ENCODE measurements around the gene TBC1D22A. TPM values are rescaled to one million over a fixed set of nuclear protein-coding genes. Genes with fewer than 3 reads are reported as not detected.

TBC1D22A gene
- polyA plus RNA-seq, 1 experiment: 24.2 TPM

DNA sequence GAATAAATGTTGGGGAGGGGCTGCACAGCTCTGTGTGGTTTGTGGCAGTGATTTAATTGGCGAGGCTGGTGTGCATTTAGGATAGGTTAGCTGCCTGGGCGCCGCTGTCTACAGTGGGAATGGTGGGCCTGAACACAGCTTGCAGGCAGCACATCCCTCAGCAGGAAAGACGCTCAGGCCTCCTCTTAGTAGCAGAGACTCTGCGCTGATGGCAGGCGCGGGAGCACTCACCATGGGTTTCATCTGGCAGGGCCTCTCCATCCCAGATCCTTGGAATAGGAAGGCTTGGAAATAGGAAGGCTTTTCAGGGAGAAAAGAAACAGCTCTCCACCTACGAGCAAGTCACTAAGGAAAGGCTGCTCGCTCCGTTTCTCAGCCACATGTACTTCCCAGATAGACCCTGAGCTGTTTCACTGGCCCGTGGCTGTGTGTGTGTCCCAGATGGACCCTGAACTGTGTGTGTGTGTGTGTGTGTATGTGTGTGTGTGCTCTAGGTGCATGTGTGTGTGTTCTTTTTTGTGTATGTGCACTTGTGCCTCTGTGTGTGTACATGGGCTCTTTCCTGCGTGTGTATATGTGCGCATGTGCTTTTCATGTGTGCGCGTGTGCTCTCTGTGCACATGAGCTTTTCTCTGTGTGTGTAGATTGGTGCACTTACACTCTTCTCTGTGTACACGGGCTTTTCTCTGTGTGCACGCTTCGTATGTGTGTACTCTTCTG, 144.0 kb downstream of the TBC1D22A start:
- H3K36me3 ChIP-seq (ENCODE audit: control insufficient read depth, insufficient read depth, low read length): peaks cover 1% of the 10 kb centered on the region
- H3K27me3 ChIP-seq (ENCODE audit: control insufficient read depth, insufficient read depth, low read length): no peaks in the 10 kb centered on the region
- DNase-seq (ENCODE audit: low read depth): no peak
- TF ChIP-seq, protein P1, sequence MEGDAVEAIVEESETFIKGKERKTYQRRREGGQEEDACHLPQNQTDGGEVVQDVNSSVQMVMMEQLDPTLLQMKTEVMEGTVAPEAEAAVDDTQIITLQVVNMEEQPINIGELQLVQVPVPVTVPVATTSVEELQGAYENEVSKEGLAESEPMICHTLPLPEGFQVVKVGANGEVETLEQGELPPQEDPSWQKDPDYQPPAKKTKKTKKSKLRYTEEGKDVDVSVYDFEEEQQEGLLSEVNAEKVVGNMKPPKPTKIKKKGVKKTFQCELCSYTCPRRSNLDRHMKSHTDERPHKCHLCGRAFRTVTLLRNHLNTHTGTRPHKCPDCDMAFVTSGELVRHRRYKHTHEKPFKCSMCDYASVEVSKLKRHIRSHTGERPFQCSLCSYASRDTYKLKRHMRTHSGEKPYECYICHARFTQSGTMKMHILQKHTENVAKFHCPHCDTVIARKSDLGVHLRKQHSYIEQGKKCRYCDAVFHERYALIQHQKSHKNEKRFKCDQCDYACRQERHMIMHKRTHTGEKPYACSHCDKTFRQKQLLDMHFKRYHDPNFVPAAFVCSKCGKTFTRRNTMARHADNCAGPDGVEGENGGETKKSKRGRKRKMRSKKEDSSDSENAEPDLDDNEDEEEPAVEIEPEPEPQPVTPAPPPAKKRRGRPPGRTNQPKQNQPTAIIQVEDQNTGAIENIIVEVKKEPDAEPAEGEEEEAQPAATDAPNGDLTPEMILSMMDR (IDR thresholded peaks at IDR 0.05; ENCODE audit: insufficient read depth, low read depth, low read length): no peak
- POLR2A ChIA-PET: no interaction called here
- CTCF ChIA-PET: no interaction called here
- no peak overlapping the region for H3K4me3 ChIP-seq (ENCODE audit: low read depth, low read length)

DNA sequence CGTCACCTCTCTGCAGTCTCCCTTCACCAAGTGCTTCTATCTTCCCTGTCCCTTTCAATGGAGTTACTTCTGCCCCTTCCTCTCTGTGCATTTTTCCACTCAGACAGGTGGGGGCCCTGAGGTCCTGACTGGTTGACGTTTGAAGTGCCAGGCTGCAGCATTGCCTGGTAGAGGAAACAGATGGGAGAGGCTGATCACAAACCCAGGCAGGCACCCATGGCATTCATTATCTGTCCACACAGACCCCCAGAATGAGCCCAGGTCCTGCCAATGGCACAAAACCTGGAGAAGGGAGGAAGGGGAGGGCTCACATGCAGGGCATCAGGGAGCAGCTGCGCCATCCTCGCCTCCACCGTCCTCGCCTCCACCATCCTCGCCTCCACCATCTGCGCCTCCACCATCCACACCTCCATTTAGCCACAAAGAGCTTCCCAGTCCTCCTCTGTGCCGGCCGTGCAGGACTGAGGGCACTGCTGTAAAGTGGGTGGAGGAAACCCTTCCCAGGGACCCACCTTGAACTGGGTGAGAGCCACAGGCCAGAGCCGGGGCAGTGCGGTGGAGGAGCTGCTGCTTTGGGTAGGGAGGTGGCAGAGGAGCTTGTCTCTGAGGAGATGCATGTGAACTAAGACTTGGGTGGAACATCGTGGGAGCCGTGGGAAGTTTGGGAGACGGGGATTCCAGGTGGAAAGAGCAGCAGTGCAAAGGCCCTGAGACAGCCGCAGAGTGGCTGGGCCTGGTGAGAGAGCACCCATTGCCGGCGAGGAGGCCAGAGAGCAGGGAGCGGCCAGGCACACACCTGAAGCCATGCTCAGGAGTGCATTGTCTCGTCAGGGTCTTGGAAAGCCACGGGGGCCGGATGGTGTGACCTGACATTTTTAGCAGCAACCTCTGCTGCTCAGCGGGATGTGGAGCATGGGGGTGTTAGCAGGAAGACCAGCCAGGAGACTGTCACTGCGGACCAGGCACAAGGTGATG, 145.1 kb downstream of the TBC1D22A start:
- Histone ChIP-seq H3K4me3 (ENCODE audit: low read depth, low read length) (no peak overlapping the region), H3K27me3 (ENCODE audit: control insufficient read depth, insufficient read depth, low read length) (no peaks in the 10 kb centered on the region), H3K36me3 (ENCODE audit: control insufficient read depth, insufficient read depth, low read length) (peaks cover 1% of the 10 kb centered on the region)
- CTCF ChIA-PET: no interaction called here
- DNase-seq (ENCODE audit: low read depth): no peak
- TF ChIP-seq, protein P1 (IDR thresholded peaks at IDR 0.05; ENCODE audit: insufficient read depth, low read depth, low read length): no peak
- POLR2A ChIA-PET: no interaction called here

DNA sequence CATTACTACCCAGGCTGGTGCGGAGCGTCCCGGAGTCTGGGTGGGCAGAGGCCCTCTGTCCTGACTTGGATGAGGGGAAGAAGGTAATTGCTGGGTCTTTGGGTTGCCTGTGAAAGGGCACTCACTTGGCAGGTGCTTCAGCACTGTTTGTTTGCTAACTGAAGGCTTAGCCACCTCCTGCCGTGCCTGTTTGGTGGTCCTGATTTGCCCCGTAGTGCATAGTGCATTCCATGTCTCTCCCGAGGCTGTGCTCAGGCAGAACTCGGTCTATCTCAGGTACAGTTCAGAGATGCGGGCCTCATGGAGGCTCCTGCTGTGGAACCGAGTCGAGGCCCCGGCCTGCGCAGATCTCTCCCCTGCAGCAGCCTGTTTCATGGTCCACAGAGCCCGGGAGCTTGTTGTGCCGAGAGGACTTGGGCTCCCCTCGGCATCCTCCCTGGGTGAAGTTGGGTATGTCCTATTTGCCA, 146.2 kb downstream of the TBC1D22A start:
- POLR2A ChIA-PET: no interaction called here
- CTCF ChIA-PET: no interaction called here
- no peak for DNase-seq (ENCODE audit: low read depth)
- peaks cover 1% of the 10 kb centered on the region for H3K36me3 ChIP-seq (ENCODE audit: control insufficient read depth, insufficient read depth, low read length)
- TF ChIP-seq, protein P1 (IDR thresholded peaks at IDR 0.05; ENCODE audit: insufficient read depth, low read depth, low read length): no peak
- H3K27me3 ChIP-seq (ENCODE audit: control insufficient read depth, insufficient read depth, low read length): no peaks in the 10 kb centered on the region
- H3K4me3 ChIP-seq (ENCODE audit: low read depth, low read length): no peak overlapping the region

GRCh38 chr22:46909237-46910030, 147.0 kb downstream of the TBC1D22A start:
- no peak for DNase-seq (ENCODE audit: low read depth)
- TF ChIP-seq, protein P1 (IDR thresholded peaks at IDR 0.05; ENCODE audit: insufficient read depth, low read depth, low read length): no peak
- H3K4me3 ChIP-seq (ENCODE audit: low read depth, low read length): no peak overlapping the region
- CTCF ChIA-PET: no interaction called here
- POLR2A ChIA-PET: no interaction called here
- no peaks in the 10 kb centered on the region for H3K27me3 ChIP-seq (ENCODE audit: control insufficient read depth, insufficient read depth, low read length)
- peaks cover 1% of the 10 kb centered on the region for H3K36me3 ChIP-seq (ENCODE audit: control insufficient read depth, insufficient read depth, low read length)
